ENCODE measurements around the gene ADRA2B.
"Not testable (repeated sequence)": the region's sequence is repeated elsewhere in the genome, so short reads cannot be mapped to it uniquely, and the experiment has no call there.

ADRA2B gene

GRCh38 chr2:96151595-96152303 lies 35.4 kb upstream of the ADRA2B start:
- in situ Hi-C loops (cut with MboI; ENCODE audit: low pct_unique_long_range_greater_than_20kb, low sequenced_read_pairs) = no loop called here

GRCh38 chr2:96150791-96151594 lies 34.6 kb upstream of the ADRA2B start:
- in situ Hi-C loops (cut with MboI; ENCODE audit: low pct_unique_long_range_greater_than_20kb, low sequenced_read_pairs) = no loop called here
- no peak for DNase-seq

More at GRCh38 chr2:96151595-96152303, 35.4 kb upstream of the ADRA2B start:
- no peak for DNase-seq

GRCh38 chr2:96150007-96150640 lies 33.8 kb upstream of the ADRA2B start:
- no peak for DNase-seq
- in situ Hi-C loops (cut with MboI; ENCODE audit: low pct_unique_long_range_greater_than_20kb, low sequenced_read_pairs) = no loop called here

GRCh38 chr2:96148410-96149217 lies 32.2 kb upstream of the ADRA2B start:
- in situ Hi-C loops (cut with MboI; ENCODE audit: low pct_unique_long_range_greater_than_20kb, low sequenced_read_pairs) = no loop called here
- peak; percentile 87 for DNase-seq

- no peak for DNase-seq
- in situ Hi-C loops (cut with MboI; ENCODE audit: low pct_unique_long_range_greater_than_20kb, low sequenced_read_pairs) = no loop called here
Observed at GRCh38 chr2:96147593-96148201, 31.3 kb upstream of the ADRA2B start.

GRCh38 chr2:96146881-96147592 lies 30.7 kb upstream of the ADRA2B start:
- peak; percentile 19 for DNase-seq
- in situ Hi-C loops (cut with MboI; ENCODE audit: low pct_unique_long_range_greater_than_20kb, low sequenced_read_pairs) = no loop called here

- in situ Hi-C loops (cut with MboI; ENCODE audit: low pct_unique_long_range_greater_than_20kb, low sequenced_read_pairs) = no loop called here
- peak; percentile 87 for DNase-seq
Observed at GRCh38 chr2:96146153-96146880, 29.9 kb upstream of the ADRA2B start.

- in situ Hi-C loops (cut with MboI; ENCODE audit: low pct_unique_long_range_greater_than_20kb, low sequenced_read_pairs) = no loop called here
- DNase-seq = no peak
Observed at GRCh38 chr2:96145848-96146152, 29.4 kb upstream of the ADRA2B start.

GRCh38 chr2:96145036-96145847 lies 28.9 kb upstream of the ADRA2B start, which contains the start of gene DUSP2:
Gene DUSP2, minus strand, starts transcription at chr2:96145440. Its CDS starts 86 bp downstream, at chr2:96145354.
- in situ Hi-C loops (cut with MboI; ENCODE audit: low pct_unique_long_range_greater_than_20kb, low sequenced_read_pairs) = no loop called here
- peak; percentile 90 for DNase-seq

GRCh38 chr2:96144481-96145035 lies 28.2 kb upstream of the ADRA2B start:
- peak; percentile 43 for DNase-seq

GRCh38 chr2:96143848-96144480 lies 27.6 kb upstream of the ADRA2B start:
- in situ Hi-C loops (cut with MboI; ENCODE audit: low pct_unique_long_range_greater_than_20kb, low sequenced_read_pairs) = no loop called here
- no peak for DNase-seq

More at GRCh38 chr2:96144481-96145035, 28.2 kb upstream of the ADRA2B start:
- in situ Hi-C loops (cut with MboI; ENCODE audit: low pct_unique_long_range_greater_than_20kb, low sequenced_read_pairs) = no loop called here

GRCh38 chr2:96143231-96143847 lies 27.0 kb upstream of the ADRA2B start:
- in situ Hi-C loops (cut with MboI; ENCODE audit: low pct_unique_long_range_greater_than_20kb, low sequenced_read_pairs) = no loop called here
- DNase-seq = no peak

GRCh38 chr2:96142217-96143113 lies 26.1 kb upstream of the ADRA2B start:
- in situ Hi-C loops (cut with MboI; ENCODE audit: low pct_unique_long_range_greater_than_20kb, low sequenced_read_pairs) = no loop called here
- no peak for DNase-seq

GRCh38 chr2:96141624-96141967 lies 25.2 kb upstream of the ADRA2B start:
- DNase-seq; in situ Hi-C loops (cut with MboI; ENCODE audit: low pct_unique_long_range_greater_than_20kb, low sequenced_read_pairs): not testable (repeated sequence)
